NCI-H2029 (cell line): Measurements from ENCODE around the gene CNTNAP2.

ENCODE experiments used
- DNase-seq: peaks from one replicate; lab custom pipeline; 2025; lab: John Stamatoyannopoulos, UW

The CNTNAP2 gene

GRCh38 chr7:148209643-148210190 lies 2093.1 kb downstream of the CNTNAP2 start:
- DNase-seq: no peak

DNA sequence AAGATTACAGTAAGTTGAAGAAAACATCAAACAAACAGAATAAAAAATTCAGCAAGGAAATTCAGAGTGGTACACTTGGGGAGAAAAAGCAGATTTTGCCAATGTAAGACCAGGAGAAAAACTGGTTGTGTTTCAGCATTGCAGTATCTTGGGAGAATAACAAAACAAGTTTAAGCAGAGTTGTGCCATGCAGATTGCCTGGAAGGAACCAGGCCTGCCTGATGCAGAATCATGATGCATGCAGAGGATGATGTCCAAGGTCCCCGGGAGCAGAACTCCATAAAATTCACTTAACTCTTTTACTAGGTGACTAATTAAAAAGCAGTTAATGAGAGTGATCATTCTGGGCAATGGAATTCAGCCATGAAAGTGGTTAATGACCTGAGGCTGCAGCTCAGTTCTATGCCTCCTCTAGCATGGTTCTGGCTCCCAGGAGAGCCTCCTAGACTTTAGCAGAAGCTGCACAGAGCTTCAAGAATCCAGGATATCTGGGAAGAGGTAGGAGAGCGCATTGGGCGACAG lies 2094.3 kb downstream of the CNTNAP2 start:
- no peak for DNase-seq

GRCh38 chr7:148211740-148212151 lies 2095.1 kb downstream of the CNTNAP2 start:
- DNase-seq: no peak

DNA sequence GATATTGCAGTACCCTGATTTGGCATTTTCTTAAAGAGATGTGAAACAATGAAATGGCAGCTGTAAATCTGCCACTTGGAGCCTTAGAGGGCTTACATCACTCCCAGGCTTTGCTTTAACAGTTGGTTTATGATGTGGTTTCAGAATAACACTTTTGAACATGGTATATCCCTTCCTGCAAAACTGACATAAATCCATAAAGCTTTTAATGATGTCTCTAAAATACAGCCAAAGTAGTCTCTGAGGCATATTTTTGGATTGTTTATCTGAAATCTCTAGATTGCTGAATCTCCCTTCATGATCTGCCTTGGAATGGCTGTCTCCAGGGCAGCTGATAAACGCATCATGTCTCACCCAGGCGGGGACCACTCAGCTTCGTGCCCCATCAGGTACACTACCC lies 2096.1 kb downstream of the CNTNAP2 start:
- no peak for DNase-seq

- DNase-seq: no peak
Observed at GRCh38 chr7:148214101-148214500, 2097.5 kb downstream of the CNTNAP2 start.

GRCh38 chr7:148218603-148219002 lies 2102.0 kb downstream of the CNTNAP2 start:
- DNase-seq: no peak

DNA sequence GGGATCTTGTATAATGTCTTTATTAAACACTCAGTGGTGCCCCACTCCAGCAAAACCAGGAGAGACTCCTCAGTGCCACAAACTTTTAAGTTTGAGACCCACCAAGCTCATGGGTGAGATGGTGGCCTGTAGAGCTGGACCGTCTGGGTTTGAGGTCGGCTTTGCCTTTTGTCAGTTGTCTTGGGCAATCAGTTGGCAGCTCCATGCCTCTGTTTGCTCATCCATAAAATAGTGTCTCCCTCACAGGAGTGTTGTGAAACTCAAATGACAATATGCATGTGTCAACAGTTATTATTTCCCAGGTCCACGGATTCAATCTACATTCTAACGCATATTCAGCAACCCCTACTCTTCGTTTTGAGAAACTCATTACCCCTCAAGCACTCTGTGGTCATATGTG lies 2106.1 kb downstream of the CNTNAP2 start:
- DNase-seq: peak; percentile 20

DNA sequence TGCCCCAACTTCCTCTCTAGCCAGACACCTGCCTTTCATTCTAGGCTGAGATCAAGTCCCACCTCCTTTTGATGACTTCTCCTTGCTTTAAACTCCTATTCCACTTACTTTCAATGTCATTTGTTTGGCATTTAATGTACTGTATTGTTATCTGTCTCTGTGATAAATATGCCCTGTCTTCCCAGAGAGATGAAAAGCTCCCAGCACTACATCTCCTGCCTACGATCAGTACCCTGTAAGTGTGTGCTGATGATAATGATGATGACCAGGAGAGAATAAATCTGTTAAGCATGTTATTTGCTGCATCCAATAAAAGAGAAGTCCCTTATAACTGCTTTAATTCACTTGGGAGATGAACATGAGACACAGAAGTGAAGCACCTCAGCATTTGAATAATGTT lies 2106.6 kb downstream of the CNTNAP2 start:
- DNase-seq: no peak

DNA sequence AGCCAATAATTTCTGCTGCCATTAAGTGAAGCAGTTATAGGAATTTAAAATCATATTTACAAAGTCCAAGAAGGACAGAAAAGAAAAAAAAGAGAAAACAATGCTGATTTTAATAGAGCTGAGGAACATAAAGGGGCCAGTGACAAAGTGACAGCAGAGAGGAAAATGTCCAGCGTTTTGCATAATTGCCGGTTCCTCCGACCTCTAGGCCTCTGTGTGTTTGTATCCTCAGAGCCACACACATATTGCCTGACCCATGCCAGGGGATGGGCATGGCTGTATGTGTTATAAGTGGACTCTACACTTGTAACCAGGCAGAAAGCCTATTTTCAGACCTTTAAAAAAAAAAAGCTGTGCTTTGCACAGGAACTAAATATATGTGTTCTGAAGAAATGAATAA lies 2107.1 kb downstream of the CNTNAP2 start:
- no peak for DNase-seq

DNA sequence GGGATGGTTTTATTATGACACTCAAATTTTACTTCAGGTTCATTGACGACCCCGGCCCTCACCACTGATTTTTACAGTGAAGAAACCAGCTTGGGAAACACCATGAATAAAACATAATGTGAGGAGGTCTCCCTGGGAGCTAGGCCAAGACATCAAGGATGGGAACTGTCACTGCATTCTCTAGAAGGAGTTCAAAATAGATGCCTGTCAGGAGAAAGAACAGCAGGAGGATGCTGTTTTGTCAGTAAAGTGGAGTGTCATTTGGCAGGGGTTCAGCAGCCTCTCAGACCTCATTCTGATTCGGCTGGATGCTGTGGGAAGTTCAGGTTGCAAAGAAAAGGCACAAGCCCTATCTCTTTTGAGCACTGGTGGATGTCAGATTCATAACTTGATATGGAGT lies 2113.7 kb downstream of the CNTNAP2 start:
- no peak for DNase-seq

DNA sequence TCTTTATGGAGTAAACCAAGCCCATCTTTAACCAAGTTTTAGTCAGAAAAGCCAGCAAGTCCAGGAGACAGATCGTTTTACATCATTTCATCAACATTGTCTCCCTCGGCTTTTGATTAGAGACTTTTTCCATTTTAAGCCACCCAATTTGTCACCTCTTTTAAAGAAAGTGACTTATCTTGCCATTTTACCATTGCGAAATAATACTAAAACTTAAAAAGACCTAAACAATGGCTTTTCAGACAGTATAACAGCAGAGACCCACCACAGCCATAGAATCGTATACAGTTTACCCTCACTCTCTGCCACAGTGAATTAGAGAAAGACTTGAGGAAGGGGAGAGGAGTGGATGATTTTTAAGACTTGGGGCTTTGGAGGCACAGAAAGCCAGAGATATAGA lies 2114.3 kb downstream of the CNTNAP2 start:
- DNase-seq: no peak

DNA sequence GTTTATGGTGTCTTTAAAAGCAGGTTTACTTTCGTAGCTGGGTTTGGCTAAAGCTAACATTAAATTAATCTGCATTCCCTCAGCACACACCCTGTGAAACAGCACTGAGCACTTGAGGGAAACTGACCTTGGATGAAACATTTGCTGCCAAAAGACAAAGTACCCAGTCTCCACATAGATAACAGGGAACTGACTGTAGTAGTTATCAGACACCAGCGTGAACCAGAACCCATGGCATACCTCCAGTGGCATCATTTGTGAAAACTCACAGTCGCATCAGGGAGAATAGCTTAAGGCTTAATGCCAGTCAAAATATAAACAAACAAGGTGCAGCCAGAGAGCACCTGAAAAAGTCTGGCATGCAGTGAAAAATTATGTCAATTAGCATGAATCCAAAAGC lies 2116.2 kb downstream of the CNTNAP2 start:
- no peak for DNase-seq

DNA sequence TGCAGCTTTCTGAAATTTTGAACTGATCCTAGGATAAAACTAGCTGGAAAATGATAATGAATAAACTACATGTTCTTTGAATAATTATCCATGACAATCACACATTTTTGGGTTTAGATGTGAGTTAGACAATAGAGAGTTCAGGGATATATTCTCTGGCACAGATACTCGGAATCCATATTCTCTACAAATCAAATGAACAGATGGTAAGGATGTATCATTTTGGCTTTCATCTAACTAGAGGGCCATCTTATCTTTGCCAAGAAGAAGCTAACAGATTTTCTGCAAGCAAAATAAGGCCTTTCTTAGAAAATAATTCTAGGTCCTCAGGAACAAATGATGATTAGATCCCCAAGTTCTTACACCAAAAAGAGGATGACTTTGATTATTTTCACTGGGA lies 2118.1 kb downstream of the CNTNAP2 start:
- no peak for DNase-seq

- DNase-seq: no peak
Observed at GRCh38 chr7:148238761-148239325, 2122.2 kb downstream of the CNTNAP2 start.

GRCh38 chr7:148241700-148242293 lies 2125.2 kb downstream of the CNTNAP2 start:
- no peak for DNase-seq

GRCh38 chr7:148242294-148242821 lies 2125.8 kb downstream of the CNTNAP2 start:
- peak; percentile 71 for DNase-seq

DNA sequence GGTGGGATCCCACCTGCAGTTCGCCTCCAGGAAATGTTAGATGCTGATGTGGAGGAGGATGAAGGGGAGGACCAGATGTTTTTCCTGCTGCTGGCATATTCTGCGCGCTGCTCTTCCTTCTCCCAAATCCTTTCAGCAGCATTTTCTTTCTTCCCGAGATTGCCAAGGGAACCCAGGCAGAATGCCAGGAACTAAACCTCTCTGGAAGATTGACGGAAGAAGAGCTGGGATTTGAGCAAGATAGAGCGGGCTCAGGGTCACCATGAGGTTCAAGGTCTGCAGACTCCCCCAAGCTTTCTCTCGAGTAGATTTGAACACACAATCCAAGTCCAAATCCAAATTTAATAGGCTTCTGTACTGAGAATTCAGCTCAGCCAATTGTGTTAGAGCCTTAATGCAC lies 2128.8 kb downstream of the CNTNAP2 start:
- no peak for DNase-seq

DNA sequence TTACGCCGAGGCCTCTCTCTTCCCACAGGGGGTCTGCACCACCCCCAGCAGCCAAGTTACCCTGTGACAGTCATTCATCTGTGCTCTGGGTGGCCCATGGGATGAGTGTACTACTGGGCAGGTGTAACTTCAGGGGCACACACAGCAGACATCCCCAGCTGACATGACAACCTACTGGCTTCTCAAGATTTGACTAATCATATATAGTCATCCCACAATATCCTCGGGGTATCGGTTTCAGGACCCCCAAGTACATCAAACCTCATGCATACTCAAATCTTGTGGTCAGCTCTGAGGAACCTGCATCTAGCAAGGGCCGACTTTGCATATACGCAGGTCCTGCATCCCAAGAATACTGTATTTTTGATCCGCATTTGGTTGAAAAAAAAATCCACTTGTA lies 2137.0 kb downstream of the CNTNAP2 start:
- DNase-seq: no peak

DNA sequence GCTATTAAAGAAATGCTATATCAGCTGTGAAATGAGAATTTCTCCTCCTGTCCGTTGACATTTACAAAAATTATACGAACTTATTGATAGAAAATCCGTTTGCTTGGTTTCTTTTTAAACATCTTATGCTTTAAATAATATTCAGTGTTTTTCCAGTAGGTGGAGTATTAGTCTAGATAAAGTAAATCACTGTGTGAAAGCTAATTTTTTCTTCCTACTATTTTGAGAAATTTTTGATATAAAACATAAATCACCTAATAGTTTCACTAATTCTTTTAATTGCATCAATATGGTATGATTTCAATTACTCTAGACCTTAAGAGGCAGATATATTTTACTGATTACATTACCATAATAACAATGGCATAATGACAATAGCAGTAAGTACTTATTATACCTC lies 2138.7 kb downstream of the CNTNAP2 start:
- no peak for DNase-seq

DNA sequence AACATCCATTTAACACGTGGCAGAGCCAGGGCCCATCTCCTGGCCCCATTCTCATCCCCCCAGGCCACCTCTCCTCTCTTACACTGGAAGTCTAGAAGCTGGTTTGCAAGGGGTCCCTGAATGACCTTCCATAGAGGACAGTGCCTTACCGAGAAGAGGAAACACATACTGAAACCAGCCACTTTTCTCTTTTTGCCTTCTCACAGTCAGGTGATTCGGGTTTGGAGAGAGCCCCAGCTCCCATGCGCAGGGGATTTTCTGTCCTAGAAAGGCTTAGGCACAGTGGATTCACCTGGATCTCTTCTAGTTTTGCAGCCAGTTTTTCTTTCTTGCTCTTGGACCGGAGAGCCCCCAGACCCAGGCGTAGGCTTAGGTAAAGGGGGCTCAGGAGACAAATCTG lies 2139.8 kb downstream of the CNTNAP2 start:
- DNase-seq: no peak

DNA sequence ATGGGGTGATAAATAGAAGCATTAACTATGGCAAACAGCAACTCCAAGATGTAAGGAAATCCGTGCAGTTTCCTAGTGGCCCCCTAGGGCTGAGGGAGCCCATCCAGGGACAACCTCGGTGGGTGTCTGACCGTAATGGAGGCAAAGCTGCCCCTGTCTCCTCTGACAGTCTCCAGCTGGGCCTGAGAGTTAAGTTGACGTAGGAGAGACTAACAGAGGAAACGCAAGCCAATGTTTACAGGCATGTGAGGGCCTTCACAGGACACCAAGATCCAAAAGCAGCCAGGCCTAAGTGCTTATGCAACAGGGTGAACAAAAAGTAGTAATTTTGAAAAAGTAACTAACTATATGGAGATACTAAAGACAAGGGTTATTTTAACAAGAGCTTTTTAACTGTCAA lies 2144.0 kb downstream of the CNTNAP2 start:
- no peak for DNase-seq

DNA sequence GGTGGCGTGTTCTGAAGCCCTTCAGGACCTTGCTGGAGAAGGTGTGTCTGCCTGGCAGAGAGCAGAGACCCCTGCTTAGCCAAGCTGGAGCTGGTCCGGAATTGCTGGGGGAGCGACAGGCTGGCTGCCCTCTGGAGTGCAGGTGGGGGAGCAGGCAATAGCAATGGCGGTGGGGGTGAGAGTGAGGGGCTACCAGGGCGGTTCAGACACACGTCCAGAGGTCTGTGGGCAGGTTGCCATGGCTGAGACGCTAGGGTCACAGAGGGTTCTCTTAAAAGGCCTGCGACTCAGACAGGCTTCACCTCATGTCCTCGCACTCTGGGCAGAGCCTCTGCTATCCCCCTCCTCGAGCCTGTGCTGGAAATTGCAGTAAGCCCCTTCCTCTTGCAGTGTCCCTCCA lies 2144.9 kb downstream of the CNTNAP2 start:
- DNase-seq: no peak

- DNase-seq: no peak
Observed at GRCh38 chr7:148261996-148262688, 2145.5 kb downstream of the CNTNAP2 start.
